ENCODE measurements around the gene CYB5R2. TPM values are rescaled to one million over a fixed set of nuclear protein-coding genes. Genes with fewer than 3 reads are reported as not detected.

The CYB5R2 gene
- 1 to 10 TPM; 1.1 to 4.4 (median 3.5) TPM for polyA plus RNA-seq
- long read RNA-seq, donor 1 = 0 reads
- long read RNA-seq, donor 2 = 0 reads
- long read RNA-seq, donor 3, partial matches to known transcripts = 0 of 1 reads
- long read RNA-seq, donor 3, other reads (novel, unspliced or antisense) = 0 of 1 reads
- long read RNA-seq, donor 4 = 0 reads
- long read RNA-seq, donor 5 = 0 reads
- long read RNA-seq, donor 6 = 0 reads
- long read RNA-seq, donor 7 = 0 reads
- long read RNA-seq, donor 8 = 0 reads
- long read RNA-seq, donor 9 = 0 reads
- long read RNA-seq, donor 10, partial matches to known transcripts = 0 of 1 reads
- long read RNA-seq, donor 10, other reads (novel, unspliced or antisense) = 0 of 1 reads

DNA sequence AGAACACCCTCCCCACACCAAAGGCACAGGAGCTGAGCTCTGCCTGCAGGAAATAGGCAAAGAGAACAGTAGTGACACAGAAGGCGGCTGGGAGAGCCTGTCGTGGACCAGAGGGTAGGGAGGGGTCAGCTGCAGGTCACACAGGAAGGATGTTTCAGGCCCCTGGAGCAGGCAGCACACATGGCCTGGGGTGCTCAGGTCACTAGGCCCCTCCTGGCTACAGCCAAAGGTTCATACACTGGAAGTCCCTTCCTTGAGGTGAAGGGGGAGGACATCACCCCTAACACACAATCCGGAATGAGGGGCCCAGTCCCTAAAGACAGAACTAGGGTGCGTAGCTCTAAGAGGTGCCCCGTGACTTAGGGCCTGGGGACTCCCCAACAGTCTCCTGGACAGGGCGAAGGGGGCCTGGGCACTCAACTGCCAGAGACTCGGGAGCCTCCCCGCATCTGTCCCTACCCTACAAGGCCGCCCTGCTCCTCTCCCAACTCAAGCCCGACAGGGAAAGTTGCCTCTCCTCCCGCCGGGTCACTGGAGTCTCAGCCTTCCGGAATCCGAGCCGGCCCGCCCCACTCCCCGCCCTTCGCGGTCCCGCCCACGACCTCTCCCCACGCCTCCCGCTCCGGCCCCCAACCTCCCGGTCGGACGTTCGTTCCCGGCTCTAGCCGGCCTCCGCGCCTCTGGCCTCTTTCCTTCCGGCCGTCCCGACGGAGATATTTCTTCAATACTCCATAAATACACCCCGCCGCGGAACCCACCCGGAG lies at the start of gene CYB5R2:
Gene CYB5R2, minus strand, starts transcription at position 541 of the 764 bp plus-strand sequence. CDS start 675 bp downstream, outside the sequence.
- H3K27ac ChIP-seq (ENCODE audit: low read depth in 1 of 3, low read length in 2 of 3) = peak within 1 kb of the TSS; percentile 18 to 55 (median 28)
- peak within 1 kb of the TSS; percentile 30 to 54 (median 50) for H3K4me3 ChIP-seq (ENCODE audit: low read depth in 1 of 3, low read length in 3 of 3)
- whole genome bisulfite sequencing, 3 donors = 7 to 11% (median 10%) methylated on average over 38 to 40 of the region's 40 CpGs
- H3K4me1 ChIP-seq (ENCODE audit: control insufficient read depth in 3 of 3, insufficient read depth in 2 of 3, low read depth in 1 of 3, low read length in 2 of 3) = peaks cover 0 to 18% (median 0%) of the 10 kb centered on the region in 3 donors
- H3K9me3 ChIP-seq (ENCODE audit: control insufficient read depth in 2 of 2, insufficient read depth in 1 of 2, low read depth in 1 of 2, low read length in 1 of 2) = no peaks in the 10 kb centered on the region
- FAIRE-seq = no peak
- H3K36me3 ChIP-seq (ENCODE audit: control insufficient read depth in 3 of 3, insufficient read depth in 2 of 3, low read depth in 1 of 3, low read length in 3 of 3) = peaks cover 0 to 5% (median 1%) of the 10 kb centered on the region in 3 donors
- H3K27me3 ChIP-seq (ENCODE audit: control insufficient read depth in 3 of 3, insufficient read depth in 3 of 3, low read length in 3 of 3) = peaks cover 0 to 37% (median 0%) of the 10 kb centered on the region in 3 donors
- peak in 1 of 2 donors; percentile 70 for DNase-seq

DNA sequence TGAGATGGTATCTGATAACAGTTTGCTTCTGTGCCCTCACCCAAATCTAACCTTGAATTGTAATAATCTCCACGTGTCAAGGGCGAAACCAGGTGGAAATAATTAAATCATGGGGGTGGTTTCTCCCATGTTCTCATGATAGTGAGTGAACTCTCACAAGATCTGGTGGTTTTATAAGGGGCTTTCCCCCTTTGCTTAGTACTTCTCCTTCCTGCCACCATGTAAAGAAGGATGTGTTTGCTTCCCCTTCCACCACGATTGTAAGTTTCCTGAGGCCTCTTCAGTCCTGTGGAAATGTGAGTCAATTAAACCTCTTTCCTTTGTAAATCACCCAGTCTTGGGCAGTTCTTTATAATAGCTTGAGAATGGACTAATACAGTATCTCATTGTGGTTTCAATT lies 41.5 kb upstream of the CYB5R2 start:
- H3K4me1 ChIP-seq (ENCODE audit: control insufficient read depth in 3 of 3, insufficient read depth in 2 of 3, low read depth in 1 of 3, low read length in 2 of 3) = no peaks in the 10 kb centered on the region
- no peaks in the 10 kb centered on the region for H3K27me3 ChIP-seq (ENCODE audit: control insufficient read depth in 3 of 3, insufficient read depth in 3 of 3, low read length in 3 of 3)
- H3K9me3 ChIP-seq (ENCODE audit: control insufficient read depth in 2 of 2, insufficient read depth in 1 of 2, low read depth in 1 of 2, low read length in 1 of 2) = no peaks in the 10 kb centered on the region
- H3K4me3 ChIP-seq (ENCODE audit: low read depth in 1 of 3, low read length in 3 of 3) = no peak overlapping the region
- WGBS, 3 donors = 49 to 60% (median 58%) methylated on average over 3 of the region's 3 CpGs
- FAIRE-seq = no peak
- no peak overlapping the region for H3K27ac ChIP-seq (ENCODE audit: low read depth in 1 of 3, low read length in 2 of 3)
- DNase-seq = no peak
- H3K36me3 ChIP-seq (ENCODE audit: control insufficient read depth in 3 of 3, insufficient read depth in 2 of 3, low read depth in 1 of 3, low read length in 3 of 3) = no peaks in the 10 kb centered on the region

DNA sequence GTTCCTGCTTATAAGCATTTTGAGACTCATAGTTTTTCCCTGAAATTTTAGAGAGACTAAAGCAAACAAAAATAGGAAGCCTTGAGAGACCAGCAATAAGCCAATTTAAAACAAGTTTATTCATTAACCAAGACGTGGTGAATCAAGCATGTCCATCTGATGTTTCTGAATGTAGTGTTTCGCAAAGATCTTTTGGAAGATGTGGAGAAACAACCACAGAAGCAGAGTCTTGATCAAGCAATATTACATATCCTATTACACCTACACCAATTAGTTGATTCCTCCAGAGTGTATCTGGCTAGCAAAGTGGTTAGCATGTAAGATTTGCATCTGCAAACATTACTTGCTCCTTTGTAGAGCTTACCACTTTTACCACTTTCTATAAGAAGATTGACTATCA lies 33.1 kb upstream of the CYB5R2 start, which contains the start of gene OVCH2:
Gene OVCH2, minus strand, starts transcription at position 101 of the 400 bp plus-strand sequence. Its CDS starts 83 bp downstream, at position 18.
- Histone ChIP-seq H3K36me3 (ENCODE audit: control insufficient read depth in 3 of 3, insufficient read depth in 2 of 3, low read depth in 1 of 3, low read length in 3 of 3) (no peaks in the 10 kb centered on the region), H3K9me3 (ENCODE audit: control insufficient read depth in 2 of 2, insufficient read depth in 1 of 2, low read depth in 1 of 2, low read length in 1 of 2) (no peaks in the 10 kb centered on the region), H3K4me1 (ENCODE audit: control insufficient read depth in 3 of 3, insufficient read depth in 2 of 3, low read depth in 1 of 3, low read length in 2 of 3) (no peaks in the 10 kb centered on the region), H3K27me3 (ENCODE audit: control insufficient read depth in 3 of 3, insufficient read depth in 3 of 3, low read length in 3 of 3) (peaks cover 0 to 2% (median 0%) of the 10 kb centered on the region in 3 donors), H3K4me3 (ENCODE audit: low read depth in 1 of 3, low read length in 3 of 3) (no peak within 1 kb of the TSS), H3K27ac (ENCODE audit: low read depth in 1 of 3, low read length in 2 of 3) (no peak within 1 kb of the TSS)
- DNase-seq (no peak), FAIRE-seq (no peak)
- 49 to 65% (median 55%) methylated on average over 2 of the region's 2 CpGs for WGBS, 3 donors

DNA sequence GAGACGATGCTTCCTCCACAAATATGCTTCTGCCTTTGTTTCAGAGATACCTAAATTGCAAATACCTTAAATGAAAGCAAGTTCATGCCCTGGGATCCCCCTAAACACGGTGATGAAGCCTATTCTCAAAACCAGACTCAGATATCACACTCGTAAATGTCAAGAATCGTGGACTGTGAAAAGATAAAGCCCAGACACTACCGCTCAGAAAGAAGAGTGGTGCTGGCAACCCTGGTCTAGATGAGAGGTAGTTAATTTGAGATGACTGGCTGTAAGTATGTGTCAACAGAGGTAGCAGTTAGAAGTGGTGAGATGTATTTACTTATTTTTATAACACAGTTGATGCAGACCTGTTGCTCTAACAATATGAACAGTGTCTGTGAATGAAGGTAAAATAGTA lies 30.4 kb upstream of the CYB5R2 start:
- no peak for FAIRE-seq
- H3K9me3 ChIP-seq (ENCODE audit: control insufficient read depth in 2 of 2, insufficient read depth in 1 of 2, low read depth in 1 of 2, low read length in 1 of 2) = no peaks in the 10 kb centered on the region
- H3K4me3 ChIP-seq (ENCODE audit: low read depth in 1 of 3, low read length in 3 of 3) = no peak overlapping the region
- no peak for DNase-seq
- H3K27me3 ChIP-seq (ENCODE audit: control insufficient read depth in 3 of 3, insufficient read depth in 3 of 3, low read length in 3 of 3) = peaks cover 0 to under 1% (median 0%) of the 10 kb centered on the region in 3 donors
- H3K27ac ChIP-seq (ENCODE audit: low read depth in 1 of 3, low read length in 2 of 3) = no peak overlapping the region
- H3K4me1 ChIP-seq (ENCODE audit: control insufficient read depth in 3 of 3, insufficient read depth in 2 of 3, low read depth in 1 of 3, low read length in 2 of 3) = no peaks in the 10 kb centered on the region
- no peaks in the 10 kb centered on the region for H3K36me3 ChIP-seq (ENCODE audit: control insufficient read depth in 3 of 3, insufficient read depth in 2 of 3, low read depth in 1 of 3, low read length in 3 of 3)
- 48 to 55% (median 52%) methylated on average over 5 of the region's 5 CpGs for WGBS, 3 donors

DNA sequence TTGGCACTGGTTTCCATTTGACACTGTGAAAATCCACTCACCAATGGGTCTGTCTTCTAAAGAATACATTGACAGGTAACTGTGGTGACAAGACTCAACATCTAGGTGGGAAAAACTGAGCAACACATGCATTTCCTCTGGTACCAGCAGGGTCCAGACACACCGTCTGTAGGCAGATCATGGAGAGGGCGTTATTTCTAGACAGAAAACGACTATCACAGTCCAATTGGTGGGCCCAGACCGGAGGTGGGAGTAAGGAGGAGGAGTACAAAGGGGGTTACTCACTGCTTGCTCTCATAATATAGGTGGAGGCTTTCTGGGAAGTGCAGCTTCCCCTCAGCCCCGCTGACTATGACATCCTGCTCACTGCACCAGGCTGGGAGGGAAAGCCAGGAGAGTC lies 23.1 kb upstream of the CYB5R2 start:
- FAIRE-seq = no peak
- WGBS, 3 donors = 69 to 72% (median 70%) methylated on average over 5 of the region's 5 CpGs
- Histone ChIP-seq H3K4me3 (ENCODE audit: low read depth in 1 of 3, low read length in 3 of 3) (no peak overlapping the region), H3K27ac (ENCODE audit: low read depth in 1 of 3, low read length in 2 of 3) (no peak overlapping the region), H3K36me3 (ENCODE audit: control insufficient read depth in 3 of 3, insufficient read depth in 2 of 3, low read depth in 1 of 3, low read length in 3 of 3) (no peaks in the 10 kb centered on the region), H3K4me1 (ENCODE audit: control insufficient read depth in 3 of 3, insufficient read depth in 2 of 3, low read depth in 1 of 3, low read length in 2 of 3) (no peaks in the 10 kb centered on the region), H3K27me3 (ENCODE audit: control insufficient read depth in 3 of 3, insufficient read depth in 3 of 3, low read length in 3 of 3) (peaks cover 0 to 23% (median 0%) of the 10 kb centered on the region in 3 donors), H3K9me3 (ENCODE audit: control insufficient read depth in 2 of 2, insufficient read depth in 1 of 2, low read depth in 1 of 2, low read length in 1 of 2) (no peaks in the 10 kb centered on the region)
- no peak for DNase-seq

DNA sequence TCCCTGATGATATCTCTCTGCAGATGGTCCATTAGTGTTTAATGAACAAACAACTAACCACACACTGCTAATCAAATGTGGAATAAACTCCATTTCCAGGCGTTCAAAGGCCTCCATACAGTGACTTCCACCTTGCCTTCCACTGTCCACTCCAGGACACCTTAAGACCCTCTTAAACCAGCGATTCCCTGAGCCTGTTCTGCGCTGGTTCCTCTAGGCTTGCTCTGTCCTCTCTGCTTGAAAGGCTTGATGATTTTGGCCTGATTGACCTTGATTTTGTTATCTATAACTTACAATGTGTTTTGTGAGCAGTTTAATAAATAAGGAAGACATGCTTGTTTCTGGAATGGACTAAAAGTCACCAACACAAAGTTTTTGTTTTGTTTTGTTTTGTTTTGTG lies 20.9 kb upstream of the CYB5R2 start:
- no peak for FAIRE-seq

DNA sequence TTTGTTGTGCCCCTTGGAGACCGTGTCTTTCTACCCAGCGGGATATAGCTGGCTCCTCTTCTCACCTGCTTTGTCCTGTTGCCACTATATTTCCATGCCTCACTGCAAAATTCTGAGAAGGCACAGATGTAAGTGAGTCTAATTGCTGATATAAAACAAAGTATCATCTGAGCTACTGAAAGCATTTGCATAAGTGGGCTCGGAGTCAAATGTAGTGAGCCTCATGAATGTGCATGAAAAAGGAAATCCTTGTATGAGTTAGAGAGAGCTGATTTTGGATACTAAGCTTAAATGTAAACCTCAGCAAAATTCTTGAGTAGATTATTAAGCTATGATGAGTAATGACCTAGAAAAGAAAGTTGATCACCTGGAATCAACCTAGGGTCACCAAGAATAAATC lies 19.1 kb upstream of the CYB5R2 start:
- FAIRE-seq = no peak
- 83 to 88% (median 84%) methylated on average over 3 of the region's 3 CpGs for WGBS, 3 donors

More for the DNA sequence above, 20.9 kb upstream of the CYB5R2 start:
- Histone ChIP-seq H3K27ac (ENCODE audit: low read depth in 1 of 3, low read length in 2 of 3) (no peak overlapping the region), H3K9me3 (ENCODE audit: control insufficient read depth in 2 of 2, insufficient read depth in 1 of 2, low read depth in 1 of 2, low read length in 1 of 2) (no peaks in the 10 kb centered on the region), H3K27me3 (ENCODE audit: control insufficient read depth in 3 of 3, insufficient read depth in 3 of 3, low read length in 3 of 3) (peaks cover 0 to 26% (median 0%) of the 10 kb centered on the region in 3 donors), H3K4me1 (ENCODE audit: control insufficient read depth in 3 of 3, insufficient read depth in 2 of 3, low read depth in 1 of 3, low read length in 2 of 3) (no peaks in the 10 kb centered on the region), H3K4me3 (ENCODE audit: low read depth in 1 of 3, low read length in 3 of 3) (no peak overlapping the region), H3K36me3 (ENCODE audit: control insufficient read depth in 3 of 3, insufficient read depth in 2 of 3, low read depth in 1 of 3, low read length in 3 of 3) (no peaks in the 10 kb centered on the region)
- WGBS, 3 donors = 62 to 74% (median 67%) methylated on average over 3 of the region's 3 CpGs
- no peak for DNase-seq

DNA sequence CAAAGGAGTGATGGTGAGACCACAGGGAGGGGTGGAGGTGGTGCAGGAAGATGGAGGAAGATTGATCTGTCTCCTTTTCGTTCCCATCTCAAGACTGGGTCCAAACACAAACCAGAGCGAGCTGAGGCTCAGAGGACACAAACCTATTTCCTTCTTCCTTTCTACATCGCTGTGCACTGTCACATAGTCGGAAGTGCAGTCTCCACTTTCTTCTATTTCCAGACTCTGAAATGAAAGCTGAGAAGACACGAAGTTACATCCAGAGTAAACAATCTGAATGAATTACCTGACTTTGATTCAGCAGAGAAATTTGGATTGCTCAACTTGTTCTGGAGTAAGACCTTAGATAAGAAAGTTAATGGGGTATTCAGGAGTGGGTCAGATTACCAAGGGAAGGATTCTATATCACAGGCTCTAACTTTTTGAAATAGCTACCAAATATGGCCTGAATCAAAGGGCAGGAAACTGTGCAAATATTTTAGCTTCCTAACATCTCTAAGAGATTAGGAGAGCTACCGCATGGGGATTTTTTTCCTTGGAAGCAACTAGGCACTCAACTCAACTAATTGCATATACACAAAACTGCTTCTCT lies 18.6 kb upstream of the CYB5R2 start:
- DNase-seq (no peak), FAIRE-seq (no peak)
- Histone ChIP-seq H3K27me3 (ENCODE audit: control insufficient read depth in 3 of 3, insufficient read depth in 3 of 3, low read length in 3 of 3) (peaks cover 0 to 24% (median 0%) of the 10 kb centered on the region in 3 donors), H3K27ac (ENCODE audit: low read depth in 1 of 3, low read length in 2 of 3) (no peak overlapping the region), H3K9me3 (ENCODE audit: control insufficient read depth in 2 of 2, insufficient read depth in 1 of 2, low read depth in 1 of 2, low read length in 1 of 2) (no peaks in the 10 kb centered on the region), H3K4me3 (ENCODE audit: low read depth in 1 of 3, low read length in 3 of 3) (no peak overlapping the region), H3K36me3 (ENCODE audit: control insufficient read depth in 3 of 3, insufficient read depth in 2 of 3, low read depth in 1 of 3, low read length in 3 of 3) (no peaks in the 10 kb centered on the region), H3K4me1 (ENCODE audit: control insufficient read depth in 3 of 3, insufficient read depth in 2 of 3, low read depth in 1 of 3, low read length in 2 of 3) (no peaks in the 10 kb centered on the region)
- whole genome bisulfite sequencing, 3 donors = 56 to 63% (median 56%) methylated on average over 6 of the region's 6 CpGs

More for the DNA sequence above, 19.1 kb upstream of the CYB5R2 start:
- H3K4me1 ChIP-seq (ENCODE audit: control insufficient read depth in 3 of 3, insufficient read depth in 2 of 3, low read depth in 1 of 3, low read length in 2 of 3) = no peaks in the 10 kb centered on the region
- no peak for DNase-seq
- no peaks in the 10 kb centered on the region for H3K36me3 ChIP-seq (ENCODE audit: control insufficient read depth in 3 of 3, insufficient read depth in 2 of 3, low read depth in 1 of 3, low read length in 3 of 3)
- H3K9me3 ChIP-seq (ENCODE audit: control insufficient read depth in 2 of 2, insufficient read depth in 1 of 2, low read depth in 1 of 2, low read length in 1 of 2) = no peaks in the 10 kb centered on the region
- peaks cover 0 to 24% (median 0%) of the 10 kb centered on the region in 3 donors for H3K27me3 ChIP-seq (ENCODE audit: control insufficient read depth in 3 of 3, insufficient read depth in 3 of 3, low read length in 3 of 3)
- H3K4me3 ChIP-seq (ENCODE audit: low read depth in 1 of 3, low read length in 3 of 3) = no peak overlapping the region
- H3K27ac ChIP-seq (ENCODE audit: low read depth in 1 of 3, low read length in 2 of 3) = no peak overlapping the region
